ENCODE results near the gene DNASE2.

DNASE2 gene

GRCh38 chr19:12885749-12886650 is 4.8 kb upstream of the DNASE2 start:
- peak overlapping the region; percentile 69 for H3K4me3 ChIP-seq (ENCODE audit: low read depth, low read length)
- H3K27me3 ChIP-seq (ENCODE audit: insufficient read depth, low read length), result peaks cover 27% of the 10 kb centered on the region; the same call in 1 of the 2 replicates
- no peak overlapping the region for H3K27ac ChIP-seq (ENCODE audit: low read depth, low read length)
- no peaks in the 10 kb centered on the region for H3K4me1 ChIP-seq (ENCODE audit: control insufficient read depth, insufficient read depth, low read length, unreplicated experiment)
- H2AFZ ChIP-seq (ENCODE audit: low read length, unreplicated experiment), result peak overlapping the region; percentile 12
- no peaks in the 10 kb centered on the region for H3K36me3 ChIP-seq (ENCODE audit: insufficient read depth, low read length)
- no peaks in the 10 kb centered on the region for H3K79me2 ChIP-seq (ENCODE audit: control insufficient read depth, insufficient read depth, low read length, unreplicated experiment)

GRCh38 chr19:12884926-12885748 is 3.9 kb upstream of the DNASE2 start:
- H3K79me2 ChIP-seq (ENCODE audit: control insufficient read depth, insufficient read depth, low read length, unreplicated experiment), result no peaks in the 10 kb centered on the region
- no peaks in the 10 kb centered on the region for H3K36me3 ChIP-seq (ENCODE audit: insufficient read depth, low read length)
- H3K27me3 ChIP-seq (ENCODE audit: insufficient read depth, low read length), result peaks cover 27% of the 10 kb centered on the region; the same call in 1 of the 2 replicates
- peak overlapping the region; percentile 12 for H2AFZ ChIP-seq (ENCODE audit: low read length, unreplicated experiment)
- peak overlapping the region; percentile 69 for H3K4me3 ChIP-seq (ENCODE audit: low read depth, low read length)
- H3K27ac ChIP-seq (ENCODE audit: low read depth, low read length), result no peak overlapping the region
- H3K4me1 ChIP-seq (ENCODE audit: control insufficient read depth, insufficient read depth, low read length, unreplicated experiment), result no peaks in the 10 kb centered on the region

GRCh38 chr19:12884627-12884925 is 3.3 kb upstream of the DNASE2 start:
- no peaks in the 10 kb centered on the region for H3K79me2 ChIP-seq (ENCODE audit: control insufficient read depth, insufficient read depth, low read length, unreplicated experiment)
- H3K36me3 ChIP-seq (ENCODE audit: insufficient read depth, low read length), result no peaks in the 10 kb centered on the region
- peaks cover 27% of the 10 kb centered on the region; the same call in 1 of the 2 replicates for H3K27me3 ChIP-seq (ENCODE audit: insufficient read depth, low read length)
- H2AFZ ChIP-seq (ENCODE audit: low read length, unreplicated experiment), result no peak overlapping the region
- H3K4me3 ChIP-seq (ENCODE audit: low read depth, low read length), result no peak overlapping the region
- no peak overlapping the region for H3K27ac ChIP-seq (ENCODE audit: low read depth, low read length)
- H3K4me1 ChIP-seq (ENCODE audit: control insufficient read depth, insufficient read depth, low read length, unreplicated experiment), result no peaks in the 10 kb centered on the region

GRCh38 chr19:12884202-12884601 is 3.0 kb upstream of the DNASE2 start:
- Histone ChIP-seq H2AFZ (ENCODE audit: low read length, unreplicated experiment) (no peak overlapping the region), H3K4me1 (ENCODE audit: control insufficient read depth, insufficient read depth, low read length, unreplicated experiment) (no peaks in the 10 kb centered on the region), H3K79me2 (ENCODE audit: control insufficient read depth, insufficient read depth, low read length, unreplicated experiment) (no peaks in the 10 kb centered on the region), H3K36me3 (ENCODE audit: insufficient read depth, low read length) (no peaks in the 10 kb centered on the region), H3K4me3 (ENCODE audit: low read depth, low read length) (no peak overlapping the region), H3K27ac (ENCODE audit: low read depth, low read length) (no peak overlapping the region), H3K27me3 (ENCODE audit: insufficient read depth, low read length) (peaks cover 27% of the 10 kb centered on the region; the same call in 1 of the 2 replicates)

GRCh38 chr19:12882589-12882988 is 1.3 kb upstream of the DNASE2 start:
- Histone ChIP-seq H2AFZ (ENCODE audit: low read length, unreplicated experiment) (no peak overlapping the region), H3K27me3 (ENCODE audit: insufficient read depth, low read length) (peaks cover 27% of the 10 kb centered on the region; the same call in 1 of the 2 replicates), H3K79me2 (ENCODE audit: control insufficient read depth, insufficient read depth, low read length, unreplicated experiment) (no peaks in the 10 kb centered on the region), H3K4me1 (ENCODE audit: control insufficient read depth, insufficient read depth, low read length, unreplicated experiment) (no peaks in the 10 kb centered on the region), H3K4me3 (ENCODE audit: low read depth, low read length) (no peak overlapping the region), H3K36me3 (ENCODE audit: insufficient read depth, low read length) (no peaks in the 10 kb centered on the region), H3K27ac (ENCODE audit: low read depth, low read length) (no peak overlapping the region)

- peaks cover 12% of the 10 kb centered on the region; the same call in 1 of the 2 replicates for H3K27me3 ChIP-seq (ENCODE audit: insufficient read depth, low read length)
- no peaks in the 10 kb centered on the region for H3K4me1 ChIP-seq (ENCODE audit: control insufficient read depth, insufficient read depth, low read length, unreplicated experiment)
- H3K79me2 ChIP-seq (ENCODE audit: control insufficient read depth, insufficient read depth, low read length, unreplicated experiment), result no peaks in the 10 kb centered on the region
- H3K27ac ChIP-seq (ENCODE audit: low read depth, low read length), result no peak overlapping the region
- H3K4me3 ChIP-seq (ENCODE audit: low read depth, low read length), result peak overlapping the region; percentile 93
- no peaks in the 10 kb centered on the region for H3K36me3 ChIP-seq (ENCODE audit: insufficient read depth, low read length)
- peak overlapping the region; percentile 53 for H2AFZ ChIP-seq (ENCODE audit: low read length, unreplicated experiment)
Observed at GRCh38 chr19:12880551-12881171, 588 bp downstream of the DNASE2 start.

GRCh38 chr19:12875086-12875485 is 6.2 kb downstream of the DNASE2 start:
- Histone ChIP-seq H3K79me2 (ENCODE audit: control insufficient read depth, insufficient read depth, low read length, unreplicated experiment) (no peaks in the 10 kb centered on the region), H3K4me1 (ENCODE audit: control insufficient read depth, insufficient read depth, low read length, unreplicated experiment) (no peaks in the 10 kb centered on the region), H3K36me3 (ENCODE audit: insufficient read depth, low read length) (no peaks in the 10 kb centered on the region), H3K4me3 (ENCODE audit: low read depth, low read length) (no peak overlapping the region), H3K27me3 (ENCODE audit: insufficient read depth, low read length) (no peaks in the 10 kb centered on the region), H2AFZ (ENCODE audit: low read length, unreplicated experiment) (no peak overlapping the region), H3K27ac (ENCODE audit: low read depth, low read length) (no peak overlapping the region)

GRCh38 chr19:12873891-12874745 is 7.1 kb downstream of the DNASE2 start:
- H3K27me3 ChIP-seq (ENCODE audit: insufficient read depth, low read length), result no peaks in the 10 kb centered on the region
- no peaks in the 10 kb centered on the region for H3K36me3 ChIP-seq (ENCODE audit: insufficient read depth, low read length)
- no peak overlapping the region for H2AFZ ChIP-seq (ENCODE audit: low read length, unreplicated experiment)
- H3K4me3 ChIP-seq (ENCODE audit: low read depth, low read length), result no peak overlapping the region
- H3K4me1 ChIP-seq (ENCODE audit: control insufficient read depth, insufficient read depth, low read length, unreplicated experiment), result no peaks in the 10 kb centered on the region
- H3K79me2 ChIP-seq (ENCODE audit: control insufficient read depth, insufficient read depth, low read length, unreplicated experiment), result no peaks in the 10 kb centered on the region
- no peak overlapping the region for H3K27ac ChIP-seq (ENCODE audit: low read depth, low read length)

GRCh38 chr19:12872941-12873890 is 8.0 kb downstream of the DNASE2 start:
- Histone ChIP-seq H3K4me1 (ENCODE audit: control insufficient read depth, insufficient read depth, low read length, unreplicated experiment) (no peaks in the 10 kb centered on the region), H3K4me3 (ENCODE audit: low read depth, low read length) (no peak overlapping the region), H3K36me3 (ENCODE audit: insufficient read depth, low read length) (no peaks in the 10 kb centered on the region), H3K79me2 (ENCODE audit: control insufficient read depth, insufficient read depth, low read length, unreplicated experiment) (no peaks in the 10 kb centered on the region), H2AFZ (ENCODE audit: low read length, unreplicated experiment) (no peak overlapping the region), H3K27me3 (ENCODE audit: insufficient read depth, low read length) (no peaks in the 10 kb centered on the region), H3K27ac (ENCODE audit: low read depth, low read length) (no peak overlapping the region)
